ENCODE measurements around the gene DERA. TPM values are rescaled to one million over a fixed set of nuclear protein-coding genes. Genes with fewer than 3 reads are reported as not detected.
"Not testable (repeated sequence)": the region's sequence is repeated elsewhere in the genome, so short reads cannot be mapped to it uniquely, and the experiment has no call there.

DERA gene
- polyA plus RNA-seq, 1 donor (not counting 4 experiments of a cell fraction or from before 2014, with no cell fraction given): 34.2 TPM

DNA sequence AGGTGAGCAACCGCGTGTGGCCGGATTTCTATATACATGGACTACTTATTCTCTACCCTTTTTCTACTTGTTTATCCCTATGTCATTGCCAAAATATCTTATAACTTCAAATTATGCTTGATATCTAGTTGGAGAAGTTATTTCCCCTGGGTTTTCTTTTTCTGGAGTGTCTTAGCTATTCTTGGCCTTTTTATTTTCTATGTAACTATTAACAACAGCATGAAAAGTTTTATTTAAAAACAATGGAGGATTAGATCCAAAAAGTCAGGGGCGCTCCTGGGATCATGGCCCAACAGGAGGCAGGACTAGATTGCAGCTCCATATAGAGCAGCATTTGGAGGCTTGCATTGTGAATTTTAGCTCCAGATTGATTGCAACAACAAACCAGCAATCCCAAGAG is 37.6 kb upstream of the DERA start:
- Histone ChIP-seq H3K27me3 (ENCODE audit: control insufficient read depth, extremely low read depth, insufficient read depth, low read length) (no peaks in the 10 kb centered on the region), H3K36me3 (ENCODE audit: control insufficient read depth in 2 of 2, extremely low read depth in 1 of 2, insufficient read depth in 2 of 2, low read length in 2 of 2) (no peaks in the 10 kb centered on the region), H3K9me3 (ENCODE audit: control insufficient read depth, low read depth, low read length) (no peaks in the 10 kb centered on the region), H4K20me1 (ENCODE audit: control insufficient read depth, extremely low read depth, insufficient read depth, low read length) (no peaks in the 10 kb centered on the region), H3K4me1 (ENCODE audit: control insufficient read depth, extremely low read depth, insufficient read depth, low read length) (no peaks in the 10 kb centered on the region), H3K4me3 (ENCODE audit: control insufficient read depth in 2 of 3, extremely low read depth in 1 of 3, insufficient read depth in 2 of 3, low read depth in 1 of 3, low read length in 3 of 3) (no peak overlapping the region), H3K79me2 (ENCODE audit: control insufficient read depth, insufficient read depth, low read length) (no peaks in the 10 kb centered on the region), H3K9ac (ENCODE audit: control insufficient read depth, extremely low read depth, insufficient read depth, low read length) (no peak overlapping the region), H3K27ac (ENCODE audit: control insufficient read depth, insufficient read depth, low read length) (no peak overlapping the region), H2AFZ (ENCODE audit: control insufficient read depth, low read length) (no peak overlapping the region), H3K9me1 (ENCODE audit: control insufficient read depth, extremely low read depth, insufficient read depth, low read length) (no peaks in the 10 kb centered on the region), H3K4me2 (ENCODE audit: control insufficient read depth, extremely low read depth, insufficient read depth, low read depth, low read length) (no peak overlapping the region)
- TF ChIP-seq EZH2 (IDR thresholded peaks at IDR 0.05; ENCODE audit: low read length) (no peak), CTCF (optimal IDR thresholded peaks at IDR 0.05 in 1 of 3, IDR thresholded peaks at IDR 0.05 in 1 of 3, conservative IDR thresholded peaks at IDR 0.05 in 1 of 3; ENCODE audit: extremely low read depth in 1 of 3, insufficient read depth in 2 of 3, low read length in 3 of 3) (no peak)
- DNase-seq (ENCODE audit: low read depth, low spot score) (no peak), FAIRE-seq (no peak)
- dilution Hi-C loops (cut with MboI; ENCODE audit: extremely low pct_ligation_motif_present, low sequenced_read_pairs): no loop called here

GRCh38 chr12:15874556-15875145 is 36.5 kb upstream of the DERA start:
- DNase-seq (ENCODE audit: low read depth, low spot score); H2AFZ ChIP-seq (ENCODE audit: control insufficient read depth, low read length); H3K79me2 ChIP-seq (ENCODE audit: control insufficient read depth, insufficient read depth, low read length); H3K27ac ChIP-seq (ENCODE audit: control insufficient read depth, insufficient read depth, low read length); H3K4me3 ChIP-seq (ENCODE audit: control insufficient read depth in 2 of 3, extremely low read depth in 1 of 3, insufficient read depth in 2 of 3, low read depth in 1 of 3, low read length in 3 of 3); H3K4me2 ChIP-seq (ENCODE audit: control insufficient read depth, extremely low read depth, insufficient read depth, low read depth, low read length); H3K9ac ChIP-seq (ENCODE audit: control insufficient read depth, extremely low read depth, insufficient read depth, low read length); H3K4me1 ChIP-seq (ENCODE audit: control insufficient read depth, extremely low read depth, insufficient read depth, low read length); H3K9me1 ChIP-seq (ENCODE audit: control insufficient read depth, extremely low read depth, insufficient read depth, low read length); H3K9me3 ChIP-seq (ENCODE audit: control insufficient read depth, low read depth, low read length); FAIRE-seq; dilution Hi-C loops (cut with MboI; ENCODE audit: extremely low pct_ligation_motif_present, low sequenced_read_pairs); H3K27me3 ChIP-seq (ENCODE audit: control insufficient read depth, extremely low read depth, insufficient read depth, low read length); H4K20me1 ChIP-seq (ENCODE audit: control insufficient read depth, extremely low read depth, insufficient read depth, low read length); H3K36me3 ChIP-seq (ENCODE audit: control insufficient read depth in 2 of 2, extremely low read depth in 1 of 2, insufficient read depth in 2 of 2, low read length in 2 of 2): not testable (repeated sequence)

- FAIRE-seq (no peak), DNase-seq (ENCODE audit: low read depth, low spot score) (no peak)
- Histone ChIP-seq H3K27me3 (ENCODE audit: control insufficient read depth, extremely low read depth, insufficient read depth, low read length) (no peaks in the 10 kb centered on the region), H3K4me2 (ENCODE audit: control insufficient read depth, extremely low read depth, insufficient read depth, low read depth, low read length) (no peak overlapping the region), H3K27ac (ENCODE audit: control insufficient read depth, insufficient read depth, low read length) (no peak overlapping the region), H3K9ac (ENCODE audit: control insufficient read depth, extremely low read depth, insufficient read depth, low read length) (no peak overlapping the region), H4K20me1 (ENCODE audit: control insufficient read depth, extremely low read depth, insufficient read depth, low read length) (no peaks in the 10 kb centered on the region), H3K9me3 (ENCODE audit: control insufficient read depth, low read depth, low read length) (no peaks in the 10 kb centered on the region), H3K36me3 (ENCODE audit: control insufficient read depth in 2 of 2, extremely low read depth in 1 of 2, insufficient read depth in 2 of 2, low read length in 2 of 2) (no peaks in the 10 kb centered on the region), H3K4me1 (ENCODE audit: control insufficient read depth, extremely low read depth, insufficient read depth, low read length) (no peaks in the 10 kb centered on the region), H3K9me1 (ENCODE audit: control insufficient read depth, extremely low read depth, insufficient read depth, low read length) (no peaks in the 10 kb centered on the region), H3K79me2 (ENCODE audit: control insufficient read depth, insufficient read depth, low read length) (no peaks in the 10 kb centered on the region), H2AFZ (ENCODE audit: control insufficient read depth, low read length) (no peak overlapping the region), H3K4me3 (ENCODE audit: control insufficient read depth in 2 of 3, extremely low read depth in 1 of 3, insufficient read depth in 2 of 3, low read depth in 1 of 3, low read length in 3 of 3) (no peak overlapping the region)
- TF ChIP-seq EZH2 (IDR thresholded peaks at IDR 0.05; ENCODE audit: low read length): no peak
- TF ChIP-seq CTCF (optimal IDR thresholded peaks at IDR 0.05 in 1 of 3, IDR thresholded peaks at IDR 0.05 in 1 of 3, conservative IDR thresholded peaks at IDR 0.05 in 1 of 3; ENCODE audit: extremely low read depth in 1 of 3, insufficient read depth in 2 of 3, low read length in 3 of 3): no peak
- dilution Hi-C loops (cut with MboI; ENCODE audit: extremely low pct_ligation_motif_present, low sequenced_read_pairs): no loop called here
Observed at GRCh38 chr12:15875863-15876262, 35.3 kb upstream of the DERA start.

All from keratinocyte (primary cell).